Endothelial cell of umbilical vein (primary cell): ENCODE data around the gene KCND2.

Source experiments
- CTCF ChIP-seq, 2 donors: IDR thresholded peaks; 1 replicate in 1 of 2; 2 replicates in 1 of 2; pipeline ENCODE4 v1.5.1; 2011; ENCODE audit warnings: low read length in 2 of 2, mild to moderate bottlenecking in 2 of 2, moderate library complexity in 2 of 2, control low read depth in 1 of 2, inconsistent platforms in 1 of 2, low read depth in 1 of 2; ENCODE audit not compliant: insufficient read depth in 1 of 2; ENCODE audit errors: extremely low read depth in 1 of 2
- EZH2 ChIP-seq: IDR thresholded peaks from 2 replicates; pipeline ENCODE4 v1.6.1; 2012; ENCODE audit warnings: borderline replicate concordance, low read depth, mild to moderate bottlenecking, moderate library complexity, low read length, inconsistent platforms; ENCODE audit not compliant: severe bottlenecking
- MYC ChIP-seq: IDR thresholded peaks from one replicate; pipeline ENCODE4 v1.6.1; 2011; ENCODE audit warnings: mild to moderate bottlenecking, low read depth, low read length
- POLR2A ChIP-seq: IDR thresholded peaks from 2 replicates; pipeline ENCODE4 v1.6.1; 2012; ENCODE audit warnings: low read depth, mild to moderate bottlenecking, control low read depth, low read length
- TF ChIP-seq, protein P1 (sequence below): IDR thresholded peaks from 2 replicates; pipeline ENCODE4 v1.6.1; 2011; ENCODE audit not compliant: insufficient read depth, insufficient read length

DNA sequence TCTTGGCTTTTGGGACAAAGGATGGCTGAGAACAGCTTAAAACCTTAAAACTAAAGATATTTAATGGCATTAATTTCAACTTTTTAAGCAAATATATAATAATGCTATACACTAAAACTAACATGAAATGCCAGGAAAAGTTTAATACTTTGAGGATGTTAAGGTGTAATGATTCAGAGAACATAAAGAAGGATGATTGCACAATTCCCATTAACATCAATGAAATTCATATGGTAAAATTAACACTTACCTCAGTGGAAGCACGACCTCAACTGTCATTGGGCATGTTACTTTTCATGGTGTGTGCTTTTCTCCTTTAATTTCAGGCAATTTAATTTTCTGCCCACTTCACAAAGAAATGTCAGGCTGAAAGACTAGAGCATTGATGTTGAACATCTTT lies 171.7 kb downstream of the KCND2 start:
- TF ChIP-seq CTCF (IDR thresholded peaks at IDR 0.05; ENCODE audit: extremely low read depth in 1 of 2, insufficient read depth in 1 of 2, low read depth in 1 of 2, low read length in 2 of 2) (no peak), EZH2 (no peak), POLR2A (no peak), MYC (no peak)
- TF ChIP-seq, protein P1, sequence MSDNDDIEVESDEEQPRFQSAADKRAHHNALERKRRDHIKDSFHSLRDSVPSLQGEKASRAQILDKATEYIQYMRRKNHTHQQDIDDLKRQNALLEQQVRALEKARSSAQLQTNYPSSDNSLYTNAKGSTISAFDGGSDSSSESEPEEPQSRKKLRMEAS: no peak
